ENCODE measurements around the gene PCBP1.
A peak's percentile ranks its signal among the peaks of the same experiment; 100 is the strongest.
"Not testable (repeated sequence)": the region's sequence is repeated elsewhere in the genome, so short reads cannot be mapped to it uniquely, and the experiment has no call there.

PCBP1 gene

GRCh38 chr2:70086838-70087701 lies at the start of gene PCBP1:
PCBP1 (plus strand) TSS chr2:70087477; CDS start chr2:70087744, 267 bp downstream.
- DNase-seq (ENCODE audit: low spot score), result peak; percentile 92
- peaks cover 53% of the 10 kb centered on the region for H3K36me3 Mint-ChIP-seq (ENCODE audit: low read depth)
- H3K4me3 Mint-ChIP-seq, result peak within 1 kb of the TSS; percentile 99
- peaks cover 4% of the 10 kb centered on the region for H3K27me3 Mint-ChIP-seq (ENCODE audit: low read depth)
- peaks cover 56% of the 10 kb centered on the region for H3K4me1 Mint-ChIP-seq (ENCODE audit: low read depth)
- H3K9me3 Mint-ChIP-seq, result no peaks in the 10 kb centered on the region
- H3K27ac Mint-ChIP-seq, result peak within 1 kb of the TSS; percentile 99

- H3K27me3 Mint-ChIP-seq (ENCODE audit: low read depth), result no peaks in the 10 kb centered on the region
- no peak overlapping the region for H3K27ac Mint-ChIP-seq
- no peaks in the 10 kb centered on the region for H3K9me3 Mint-ChIP-seq
- DNase-seq (ENCODE audit: low spot score), result no peak
- H3K36me3 Mint-ChIP-seq (ENCODE audit: low read depth), result peaks cover 39% of the 10 kb centered on the region
- H3K4me3 Mint-ChIP-seq, result no peak overlapping the region
- peaks cover 53% of the 10 kb centered on the region for H3K4me1 Mint-ChIP-seq (ENCODE audit: low read depth)
Observed at GRCh38 chr2:70039366-70039765, 47.9 kb upstream of the PCBP1 start.

- Mint-ChIP-seq H3K27me3 (ENCODE audit: low read depth) (no peaks in the 10 kb centered on the region), H3K4me3 (no peak overlapping the region), H3K4me1 (ENCODE audit: low read depth) (peaks cover 58% of the 10 kb centered on the region), H3K36me3 (ENCODE audit: low read depth) (peaks cover 46% of the 10 kb centered on the region), H3K9me3 (no peaks in the 10 kb centered on the region), H3K27ac (no peak overlapping the region)
- no peak for DNase-seq (ENCODE audit: low spot score)
Observed at GRCh38 chr2:70041663-70042062, 45.6 kb upstream of the PCBP1 start.

- H3K4me1 Mint-ChIP-seq (ENCODE audit: low read depth), result peaks cover 54% of the 10 kb centered on the region
- peak overlapping the region; percentile 60 for H3K4me3 Mint-ChIP-seq
- H3K27me3 Mint-ChIP-seq (ENCODE audit: low read depth), result no peaks in the 10 kb centered on the region
- no peaks in the 10 kb centered on the region for H3K9me3 Mint-ChIP-seq
- H3K27ac Mint-ChIP-seq, result peak overlapping the region; percentile 94
- H3K36me3 Mint-ChIP-seq (ENCODE audit: low read depth), result peaks cover 47% of the 10 kb centered on the region
- no peak for DNase-seq (ENCODE audit: low spot score)
Observed at GRCh38 chr2:70042246-70042645, 45.0 kb upstream of the PCBP1 start.

- H3K9me3 Mint-ChIP-seq, result no peaks in the 10 kb centered on the region
- peaks cover 48% of the 10 kb centered on the region for H3K36me3 Mint-ChIP-seq (ENCODE audit: low read depth)
- H3K27ac Mint-ChIP-seq, result peak overlapping the region; percentile 94
- peak; percentile 55 for DNase-seq (ENCODE audit: low spot score)
- no peaks in the 10 kb centered on the region for H3K27me3 Mint-ChIP-seq (ENCODE audit: low read depth)
- H3K4me1 Mint-ChIP-seq (ENCODE audit: low read depth), result peaks cover 54% of the 10 kb centered on the region
- peak overlapping the region; percentile 60 for H3K4me3 Mint-ChIP-seq
Observed at GRCh38 chr2:70043252-70043875, 43.9 kb upstream of the PCBP1 start.

GRCh38 chr2:70044290-70045040 lies 42.8 kb upstream of the PCBP1 start:
- no peaks in the 10 kb centered on the region for H3K9me3 Mint-ChIP-seq

GRCh38 chr2:70045405-70045804 lies 41.9 kb upstream of the PCBP1 start:
- H3K4me3 Mint-ChIP-seq, result no peak overlapping the region
- peaks cover 51% of the 10 kb centered on the region for H3K4me1 Mint-ChIP-seq (ENCODE audit: low read depth)
- H3K9me3 Mint-ChIP-seq, result no peaks in the 10 kb centered on the region
- H3K27me3 Mint-ChIP-seq (ENCODE audit: low read depth), result no peaks in the 10 kb centered on the region
- no peak for DNase-seq (ENCODE audit: low spot score)
- peak overlapping the region; percentile 24 for H3K27ac Mint-ChIP-seq
- H3K36me3 Mint-ChIP-seq (ENCODE audit: low read depth), result peaks cover 51% of the 10 kb centered on the region

More at GRCh38 chr2:70044290-70045040, 42.8 kb upstream of the PCBP1 start:
- H3K4me3 Mint-ChIP-seq, result peak overlapping the region; percentile 60
- peaks cover 56% of the 10 kb centered on the region for H3K4me1 Mint-ChIP-seq (ENCODE audit: low read depth)
- peak overlapping the region; percentile 94 for H3K27ac Mint-ChIP-seq
- DNase-seq (ENCODE audit: low spot score), result no peak
- no peaks in the 10 kb centered on the region for H3K27me3 Mint-ChIP-seq (ENCODE audit: low read depth)
- H3K36me3 Mint-ChIP-seq (ENCODE audit: low read depth), result peaks cover 52% of the 10 kb centered on the region

GRCh38 chr2:70045932-70046331 lies 41.3 kb upstream of the PCBP1 start:
- Mint-ChIP-seq H3K27ac (peak overlapping the region; percentile 60), H3K27me3 (ENCODE audit: low read depth) (no peaks in the 10 kb centered on the region)

GRCh38 chr2:70046534-70046933 lies 40.7 kb upstream of the PCBP1 start:
- peaks cover 45% of the 10 kb centered on the region for H3K4me1 Mint-ChIP-seq (ENCODE audit: low read depth)
- no peaks in the 10 kb centered on the region for H3K27me3 Mint-ChIP-seq (ENCODE audit: low read depth)
- no peak for DNase-seq (ENCODE audit: low spot score)
- peak overlapping the region; percentile 60 for H3K27ac Mint-ChIP-seq
- H3K9me3 Mint-ChIP-seq, result no peaks in the 10 kb centered on the region
- peaks cover 51% of the 10 kb centered on the region for H3K36me3 Mint-ChIP-seq (ENCODE audit: low read depth)
- H3K4me3 Mint-ChIP-seq, result no peak overlapping the region

More at GRCh38 chr2:70045932-70046331, 41.3 kb upstream of the PCBP1 start:
- Mint-ChIP-seq H3K9me3 (no peaks in the 10 kb centered on the region), H3K36me3 (ENCODE audit: low read depth) (peaks cover 52% of the 10 kb centered on the region), H3K4me1 (ENCODE audit: low read depth) (peaks cover 50% of the 10 kb centered on the region), H3K4me3 (no peak overlapping the region)
- no peak for DNase-seq (ENCODE audit: low spot score)

- DNase-seq (ENCODE audit: low spot score), result no peak
- Mint-ChIP-seq H3K36me3 (ENCODE audit: low read depth) (peaks cover 52% of the 10 kb centered on the region), H3K4me3 (no peak overlapping the region), H3K9me3 (no peaks in the 10 kb centered on the region), H3K4me1 (ENCODE audit: low read depth) (peaks cover 38% of the 10 kb centered on the region), H3K27me3 (ENCODE audit: low read depth) (no peaks in the 10 kb centered on the region), H3K27ac (peak overlapping the region; percentile 64)
Observed at GRCh38 chr2:70047451-70047850, 39.8 kb upstream of the PCBP1 start.

- no peak overlapping the region for H3K4me3 Mint-ChIP-seq
- H3K27me3 Mint-ChIP-seq (ENCODE audit: low read depth), result no peaks in the 10 kb centered on the region
- H3K27ac Mint-ChIP-seq, result peak overlapping the region; percentile 49
- H3K4me1 Mint-ChIP-seq (ENCODE audit: low read depth), result peaks cover 24% of the 10 kb centered on the region
- H3K9me3 Mint-ChIP-seq, result no peaks in the 10 kb centered on the region
- no peak for DNase-seq (ENCODE audit: low spot score)
- peaks cover 58% of the 10 kb centered on the region for H3K36me3 Mint-ChIP-seq (ENCODE audit: low read depth)
Observed at GRCh38 chr2:70049255-70049654, 38.0 kb upstream of the PCBP1 start.

- Mint-ChIP-seq H3K27me3 (ENCODE audit: low read depth) (no peaks in the 10 kb centered on the region), H3K4me3 (no peak overlapping the region), H3K4me1 (ENCODE audit: low read depth) (peaks cover 12% of the 10 kb centered on the region), H3K36me3 (ENCODE audit: low read depth) (peaks cover 60% of the 10 kb centered on the region), H3K27ac (no peak overlapping the region), H3K9me3 (no peaks in the 10 kb centered on the region)
- DNase-seq (ENCODE audit: low spot score), result no peak
Observed at GRCh38 chr2:70050631-70051425, 36.4 kb upstream of the PCBP1 start.

- not testable (repeated sequence) for H3K4me3 Mint-ChIP-seq; H3K27ac Mint-ChIP-seq; H3K9me3 Mint-ChIP-seq; DNase-seq (ENCODE audit: low spot score); H3K27me3 Mint-ChIP-seq (ENCODE audit: low read depth); H3K4me1 Mint-ChIP-seq (ENCODE audit: low read depth)
- peaks cover 55% of the 10 kb centered on the region for H3K36me3 Mint-ChIP-seq (ENCODE audit: low read depth)
Observed at GRCh38 chr2:70055259-70055658, 32.0 kb upstream of the PCBP1 start.

Data from T-helper 2 cell treated with Interferon-gamma antibody and Interleukin-4, amounts not matched to agents 5 μg/mL and 100 μg/mL, for 36 hours (primary cell).